Tibial nerve (tissue), 3 donors: ENCODE measurements around the gene UPK2.

Source experiments
- POLR2A ChIP-seq, 2 donors: fragments of 450-650 bp; IDR thresholded peaks; one replicate each; pipeline ENCODE4 v1.6.1; 2017; ENCODE audit warnings: antibody characterized with exemption in 2 of 2, mild to moderate bottlenecking in 2 of 2, moderate library complexity in 2 of 2
- TF ChIP-seq, protein P1 (sequence below), 5 experiments: fragments of 200-600 bp in 3 of 5; fragments of 450-650 bp in 2 of 5; sonication (generic) in 3 of 5; IDR thresholded peaks; one replicate each; pipeline ENCODE4 v1.5.1; 2016 to 2019; ENCODE audit warnings: antibody characterized with exemption in 5 of 5, mild to moderate bottlenecking in 3 of 5, moderate library complexity in 2 of 5

- TF ChIP-seq, protein P1, sequence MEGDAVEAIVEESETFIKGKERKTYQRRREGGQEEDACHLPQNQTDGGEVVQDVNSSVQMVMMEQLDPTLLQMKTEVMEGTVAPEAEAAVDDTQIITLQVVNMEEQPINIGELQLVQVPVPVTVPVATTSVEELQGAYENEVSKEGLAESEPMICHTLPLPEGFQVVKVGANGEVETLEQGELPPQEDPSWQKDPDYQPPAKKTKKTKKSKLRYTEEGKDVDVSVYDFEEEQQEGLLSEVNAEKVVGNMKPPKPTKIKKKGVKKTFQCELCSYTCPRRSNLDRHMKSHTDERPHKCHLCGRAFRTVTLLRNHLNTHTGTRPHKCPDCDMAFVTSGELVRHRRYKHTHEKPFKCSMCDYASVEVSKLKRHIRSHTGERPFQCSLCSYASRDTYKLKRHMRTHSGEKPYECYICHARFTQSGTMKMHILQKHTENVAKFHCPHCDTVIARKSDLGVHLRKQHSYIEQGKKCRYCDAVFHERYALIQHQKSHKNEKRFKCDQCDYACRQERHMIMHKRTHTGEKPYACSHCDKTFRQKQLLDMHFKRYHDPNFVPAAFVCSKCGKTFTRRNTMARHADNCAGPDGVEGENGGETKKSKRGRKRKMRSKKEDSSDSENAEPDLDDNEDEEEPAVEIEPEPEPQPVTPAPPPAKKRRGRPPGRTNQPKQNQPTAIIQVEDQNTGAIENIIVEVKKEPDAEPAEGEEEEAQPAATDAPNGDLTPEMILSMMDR (IDR thresholded peaks at IDR 0.05), result peak in 1 of 5 experiments; percentile 22
- TF ChIP-seq POLR2A (IDR thresholded peaks at IDR 0.05), result no peak
Observed at GRCh38 chr11:118921121-118921928, 34.8 kb upstream of the UPK2 start.
